ENCODE measurements around the gene PDZD7. TPM values are rescaled to one million over a fixed set of nuclear protein-coding genes. Genes with fewer than 3 reads are reported as not detected.
"Not testable (repeated sequence)": the region's sequence is repeated elsewhere in the genome, so short reads cannot be mapped to it uniquely, and the experiment has no call there.

The PDZD7 gene
- total RNA-seq, 1 experiment from 2014 or later = 1.6 TPM

DNA sequence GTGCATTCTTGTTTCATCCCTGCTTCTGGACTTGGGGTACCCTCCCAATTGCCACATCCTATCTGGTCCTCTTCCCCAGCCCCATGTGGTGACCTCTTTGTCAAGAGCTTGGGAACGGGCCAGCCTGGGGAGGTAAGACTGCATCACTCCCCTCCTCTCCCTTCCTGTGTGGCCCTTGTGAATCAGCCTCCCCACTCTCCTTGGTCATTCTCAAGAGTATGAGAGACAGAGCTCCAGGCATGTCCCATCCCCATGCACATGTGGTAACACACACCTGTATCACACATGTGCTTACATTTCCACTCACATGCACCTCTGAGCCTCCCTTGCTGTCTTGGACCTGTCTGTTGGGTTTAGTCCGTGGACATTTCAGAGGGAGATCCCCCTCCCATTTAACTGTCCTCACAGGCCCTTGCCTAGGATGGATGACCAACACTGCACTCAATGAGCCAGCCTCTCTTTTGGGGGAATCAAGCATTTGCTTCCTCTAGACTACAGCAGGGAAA lies 46.2 kb downstream of the PDZD7 start:
- no peak for DNase-seq (ENCODE audit: low read depth)

GRCh38 chr10:100983868-100984671 lies 46.9 kb downstream of the PDZD7 start:
- no peak for DNase-seq (ENCODE audit: low read depth)

- no peak for DNase-seq (ENCODE audit: low read depth)
Measured at GRCh38 chr10:100982916-100983830, 47.8 kb downstream of the PDZD7 start.

DNA sequence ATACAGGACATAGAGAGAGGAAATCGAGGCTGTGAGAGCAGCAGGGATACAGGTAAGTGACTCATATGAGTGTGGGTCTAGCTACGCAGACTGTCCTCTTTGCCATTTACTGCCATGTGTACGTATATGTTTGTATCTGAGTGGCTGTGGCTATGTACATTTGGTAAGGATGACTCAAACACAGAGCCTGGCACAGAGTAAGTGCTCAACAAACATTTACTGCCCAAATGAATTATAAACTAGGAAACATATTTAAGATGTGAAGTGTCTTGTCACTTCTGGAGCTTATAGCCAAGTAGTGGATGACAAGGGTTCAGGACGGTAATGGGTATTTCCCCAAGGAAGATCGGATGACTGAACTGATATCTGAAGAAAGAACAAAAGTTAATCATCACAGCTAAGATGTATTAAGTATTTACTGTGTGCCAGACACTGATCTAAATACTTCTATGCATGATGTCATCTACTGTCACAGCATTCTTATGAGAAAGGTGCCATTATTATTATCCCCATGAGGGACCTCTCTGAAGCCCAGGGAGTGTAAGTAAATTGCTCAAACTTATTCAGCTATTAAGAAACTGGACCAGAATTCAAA lies 49.7 kb downstream of the PDZD7 start:
- no peak for DNase-seq (ENCODE audit: low read depth)

- no peak for DNase-seq (ENCODE audit: low read depth)
Measured at GRCh38 chr10:100980711-100981110, 50.2 kb downstream of the PDZD7 start.

DNA sequence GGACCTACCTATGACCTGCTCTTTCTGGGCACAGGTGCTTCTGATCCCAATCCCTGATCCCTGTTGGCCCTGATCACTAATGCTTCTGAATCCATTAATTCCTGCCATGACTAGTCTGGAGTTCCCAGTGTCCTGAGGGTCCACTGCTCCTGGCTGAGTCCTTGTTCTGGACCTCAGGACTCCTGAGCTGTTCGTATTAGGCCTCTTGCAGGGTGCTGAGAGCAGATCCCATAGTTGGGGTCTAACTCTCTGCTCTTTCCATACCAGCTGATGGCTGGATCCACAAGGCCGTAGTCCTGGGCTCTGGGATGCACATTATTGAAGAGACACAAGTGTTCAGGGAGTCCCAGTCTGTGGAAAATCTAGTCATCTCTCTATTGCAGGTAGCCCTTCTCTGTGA lies 50.6 kb downstream of the PDZD7 start:
- no peak for DNase-seq (ENCODE audit: low read depth)

DNA sequence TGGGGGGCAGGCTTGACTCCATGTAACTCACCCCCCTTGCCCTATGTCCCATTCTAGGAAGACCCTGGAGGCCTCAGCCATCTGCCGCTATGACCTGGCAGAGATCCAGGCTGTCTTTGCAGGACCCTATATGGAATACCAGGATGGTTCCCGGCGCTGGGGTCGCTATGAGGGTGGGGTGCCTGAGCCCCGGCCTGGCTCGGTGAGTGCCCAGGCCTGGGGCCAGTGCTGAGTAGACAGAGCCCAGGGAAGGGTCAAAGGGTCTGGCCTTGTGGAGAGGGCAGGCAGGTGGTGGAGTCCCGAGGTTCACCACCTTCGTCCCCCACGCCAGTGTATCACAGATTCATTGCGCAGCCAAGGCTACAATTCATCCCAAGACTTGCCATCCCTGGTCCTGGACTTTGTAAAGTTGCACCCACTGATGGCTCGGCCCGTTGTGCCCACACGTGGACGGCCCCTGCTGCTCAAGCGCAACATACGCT lies 51.1 kb downstream of the PDZD7 start:
- no peak for DNase-seq (ENCODE audit: low read depth)

DNA sequence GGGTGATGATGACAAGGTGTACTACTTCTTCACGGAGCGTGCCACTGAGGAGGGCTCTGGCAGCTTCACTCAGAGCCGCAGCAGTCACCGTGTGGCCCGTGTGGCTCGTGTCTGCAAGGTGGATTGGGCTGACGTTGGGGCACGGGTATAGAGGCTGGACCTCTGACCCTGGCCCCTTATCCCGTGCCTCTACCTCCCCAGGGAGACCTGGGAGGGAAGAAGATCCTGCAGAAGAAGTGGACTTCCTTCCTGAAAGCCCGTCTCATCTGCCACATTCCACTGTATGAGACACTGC lies 52.1 kb downstream of the PDZD7 start:
- no peak for DNase-seq (ENCODE audit: low read depth)

- DNase-seq (ENCODE audit: low read depth) = no peak
Measured at GRCh38 chr10:100978121-100978900, 52.6 kb downstream of the PDZD7 start.

DNA sequence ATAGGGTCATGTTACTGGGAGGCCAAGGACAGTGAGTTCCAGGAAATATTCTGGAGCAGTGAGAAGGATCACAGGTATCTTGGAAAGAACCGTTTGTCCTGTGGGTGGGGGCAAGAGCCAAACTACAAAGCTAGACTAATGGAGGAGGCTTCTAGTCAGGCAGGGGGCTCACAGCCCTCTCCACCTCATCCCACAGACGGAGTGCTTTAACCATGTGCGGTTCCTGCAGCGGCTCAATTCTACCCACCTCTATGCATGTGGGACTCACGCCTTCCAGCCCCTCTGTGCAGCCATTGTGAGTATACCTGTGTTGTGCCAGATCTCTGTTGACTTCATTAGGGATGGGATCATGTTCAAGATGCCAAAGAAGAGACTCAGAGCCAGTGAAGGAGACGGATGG lies 53.5 kb downstream of the PDZD7 start:
- no peak for DNase-seq (ENCODE audit: low read depth)

GRCh38 chr10:100976906-100977305 lies 54.0 kb downstream of the PDZD7 start:
- DNase-seq (ENCODE audit: low read depth) = no peak

GRCh38 chr10:100975397-100975796 lies 55.5 kb downstream of the PDZD7 start:
- DNase-seq (ENCODE audit: low read depth) = not testable (repeated sequence)

GRCh38 chr10:100972904-100973535 lies 57.9 kb downstream of the PDZD7 start:
- no peak for DNase-seq (ENCODE audit: low read depth)

- no peak for DNase-seq (ENCODE audit: low read depth)
Measured at GRCh38 chr10:100972115-100972903, 58.6 kb downstream of the PDZD7 start.

DNA sequence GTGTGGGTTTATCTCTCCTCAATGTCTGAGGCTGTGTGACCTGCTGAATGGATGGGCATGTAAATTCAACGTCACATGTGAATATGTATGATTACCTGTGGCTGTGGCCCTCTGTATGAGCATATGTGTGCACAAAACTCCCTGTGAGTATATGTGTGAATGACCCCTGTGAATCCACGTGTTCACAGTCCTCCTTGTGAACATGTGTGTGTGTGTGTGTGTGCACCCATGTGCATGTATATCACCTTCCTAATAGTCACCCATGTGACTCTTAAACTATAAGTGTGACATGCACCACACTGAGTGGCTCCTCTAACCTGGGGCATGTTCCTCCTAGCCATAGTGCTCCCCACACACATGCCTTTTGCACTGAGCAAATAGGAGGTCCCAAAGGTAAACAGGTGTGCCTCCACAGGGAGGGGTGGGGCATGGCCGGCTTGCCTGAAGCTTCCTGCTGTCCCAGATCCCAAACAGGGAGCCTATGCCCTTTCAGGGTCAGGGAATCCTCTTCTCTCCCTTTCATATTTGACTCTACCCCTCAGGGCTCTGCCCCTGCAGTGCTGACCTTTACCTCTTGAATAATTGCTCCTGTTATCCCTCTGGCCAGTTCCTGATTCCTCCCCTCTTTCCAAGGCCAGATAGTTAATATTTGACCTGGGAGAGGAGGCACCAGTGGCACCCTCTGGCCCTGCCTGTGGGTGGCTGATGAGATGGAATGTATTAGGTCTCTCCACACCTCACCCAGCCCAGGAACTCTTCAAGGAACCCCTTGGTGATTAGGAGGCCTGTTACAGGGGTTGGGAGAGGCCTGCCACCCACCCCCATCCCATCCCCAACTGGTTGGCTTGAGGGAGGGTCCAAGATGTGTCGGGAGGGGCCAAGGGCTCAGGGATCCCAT lies 59.8 kb downstream of the PDZD7 start:
- DNase-seq (ENCODE audit: low read depth) = no peak

DNA sequence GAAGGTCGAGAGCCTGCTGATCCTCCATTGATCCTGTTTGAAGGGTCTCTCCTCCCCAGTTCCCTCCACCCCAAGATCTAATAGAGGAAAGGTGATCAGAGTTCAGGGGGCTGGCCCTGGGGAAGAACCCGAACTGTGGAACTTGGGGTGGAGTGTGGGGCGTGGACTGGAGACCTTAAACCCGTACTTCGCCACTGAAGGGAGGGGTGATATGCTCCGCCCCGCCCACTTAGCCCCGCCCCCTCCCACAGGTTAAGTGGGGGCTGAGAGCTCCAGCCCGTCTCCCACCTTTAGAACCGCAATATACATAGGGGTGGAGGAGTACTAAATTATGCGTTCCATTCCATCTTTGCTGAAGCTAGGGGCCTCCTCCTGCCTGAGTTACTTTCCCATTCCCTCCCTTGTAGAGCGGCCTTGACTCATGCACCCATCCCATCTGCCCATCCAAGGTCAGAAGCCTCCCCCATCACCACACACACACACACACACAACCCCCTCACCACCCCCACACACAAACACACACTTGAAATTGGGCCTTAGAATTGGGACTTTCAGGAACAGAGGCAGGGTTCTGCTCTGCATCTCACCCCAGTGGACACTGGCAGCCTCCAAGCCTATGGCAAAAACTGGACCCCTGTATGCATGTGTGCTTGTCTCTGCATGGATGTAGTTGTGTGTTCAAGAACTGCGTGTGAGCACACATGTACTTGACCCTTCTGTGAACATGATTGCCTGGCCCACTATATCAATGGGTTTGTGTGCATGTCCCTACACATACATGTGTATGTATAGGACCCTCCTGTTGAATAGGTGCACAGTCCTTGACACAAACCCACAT lies 60.6 kb downstream of the PDZD7 start:
- DNase-seq (ENCODE audit: low read depth) = no peak

DNA sequence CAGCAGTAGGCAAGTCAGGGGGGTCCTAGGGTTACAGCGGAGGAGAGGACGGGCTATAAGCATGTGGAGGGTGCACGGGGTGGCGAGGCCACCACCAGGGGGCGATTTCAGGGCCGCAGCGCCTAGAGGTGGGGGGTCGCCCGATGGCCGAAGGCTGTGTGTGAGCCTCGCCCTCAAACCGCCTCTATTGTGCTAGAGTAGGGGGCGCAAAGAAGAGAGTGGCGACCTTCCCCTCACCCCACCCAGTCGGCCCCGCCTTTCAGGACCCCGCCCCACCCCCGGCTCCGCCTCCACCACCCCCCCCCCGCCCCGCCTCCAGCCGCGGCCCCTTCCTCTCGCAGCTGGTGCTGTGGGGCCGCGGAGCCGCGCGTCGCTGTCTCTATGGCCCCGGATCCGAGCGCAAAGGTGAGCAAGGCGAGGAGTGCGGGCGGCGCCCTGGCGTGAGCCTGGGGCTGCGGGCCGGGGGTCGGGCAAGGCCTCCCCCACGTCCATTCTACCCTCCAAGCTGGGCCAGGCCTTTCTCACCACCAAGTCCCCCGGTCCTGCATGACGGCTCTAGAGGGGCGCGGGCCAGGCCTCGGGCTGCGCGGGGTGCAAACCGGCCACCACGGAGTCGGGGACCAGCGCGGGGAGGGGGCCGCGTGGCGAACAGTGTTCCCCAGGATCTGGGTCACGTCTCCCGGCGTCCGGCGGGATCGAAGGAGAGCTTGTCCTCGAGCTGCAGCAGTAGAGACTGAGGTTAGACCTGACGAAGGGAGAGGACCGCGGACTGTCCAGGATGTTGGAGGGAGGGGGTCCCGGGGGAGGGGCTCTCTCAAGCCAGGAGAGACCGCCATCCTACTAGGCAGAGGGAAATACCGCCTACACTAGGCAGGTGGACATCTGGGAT lies 61.5 kb downstream of the PDZD7 start, which contains the start of gene SEMA4G:
TSS of gene SEMA4G (plus strand) at position 318 of the 889 bp plus-strand sequence. CDS start 3,409 bp downstream, outside the sequence.
- DNase-seq (ENCODE audit: low read depth) = peak; percentile 31
